Neural progenitor cell (in vitro differentiated cells): Measurements from ENCODE around the gene LPP. TPM values are rescaled to one million over a fixed set of nuclear protein-coding genes. Genes with fewer than 3 reads are reported as not detected.

Experiments
- DNase-seq: peaks from one replicate; pipeline ENCODE4 v3.0.0-alpha.2; 2016; ENCODE audit warnings: low spot score
- H2AFZ ChIP-seq: fragments of 200-600 bp; sonication (generic); replicated peaks from 2 replicates; pipeline ENCODE4 v1.6.1; 2016; ENCODE audit warnings: antibody characterized with exemption
- H3F3A ChIP-seq: fragments of 200-600 bp; sonication (generic); 2 replicates; pipeline ENCODE4 v1.6.1; 2016; ENCODE audit warnings: antibody characterized with exemption, low read depth
- H3K27ac ChIP-seq: fragments of 200-600 bp; sonication (generic); 2 replicates; pipeline ENCODE4 v1.5.1; 2016; ENCODE audit warnings: mild to moderate bottlenecking
- H3K27me3 ChIP-seq: fragments of 200-600 bp; sonication (generic); 2 replicates; pipeline ENCODE4 v1.6.1; 2016; ENCODE audit warnings: mild to moderate bottlenecking, moderate library complexity
- H3K36me3 ChIP-seq: fragments of 200-600 bp; sonication (generic); 2 replicates; pipeline ENCODE4 v1.5.1; 2016
- H3K4me1 ChIP-seq: fragments of 200-600 bp; sonication (generic); 2 replicates; pipeline ENCODE4 v1.6.1; 2016; ENCODE audit warnings: mixed run types
- H3K4me2 ChIP-seq: fragments of 200-600 bp; sonication (generic); 2 replicates; pipeline ENCODE4 v1.6.1; 2016
- H3K4me3 ChIP-seq: fragments of 200-600 bp; sonication (generic); 2 replicates; pipeline ENCODE4 v1.5.1; 2016
- H3K79me2 ChIP-seq: fragments of 200-600 bp; sonication (generic); 2 replicates; pipeline ENCODE4 v1.6.1; 2016; ENCODE audit warnings: low read depth
- H3K9ac ChIP-seq: fragments of 200-600 bp; sonication (generic); 2 replicates; pipeline ENCODE4 v1.6.1; 2016
- H3K9me3 ChIP-seq: fragments of 200-600 bp; sonication (generic); 2 replicates; pipeline ENCODE4 v1.5.1; 2016; ENCODE audit warnings: low read depth
- H4K20me1 ChIP-seq: fragments of 200-600 bp; sonication (generic); 2 replicates; pipeline ENCODE4 v1.6.1; 2016; ENCODE audit warnings: low read depth
- H3K27ac Mint-ChIP-seq: 3 replicates; pipeline ENCODE4 v1.8.0; 2021; ENCODE audit warnings: mixed read lengths
- H3K27me3 Mint-ChIP-seq: 2 replicates; pipeline ENCODE4 v1.8.0; 2022; ENCODE audit warnings: low read depth, mild to moderate bottlenecking, inconsistent platforms, moderate library complexity, mixed read lengths; ENCODE audit not compliant: insufficient read depth
- H3K36me3 Mint-ChIP-seq: 3 replicates; pipeline ENCODE4 v1.8.0; 2021; ENCODE audit warnings: mixed read lengths
- H3K4me1 Mint-ChIP-seq: 3 replicates; pipeline ENCODE4 v1.8.0; 2021; ENCODE audit warnings: mixed read lengths
- H3K4me3 Mint-ChIP-seq: 3 replicates; pipeline ENCODE4 v1.8.0; 2021; ENCODE audit warnings: mild to moderate bottlenecking, moderate library complexity, mixed read lengths
- H3K9me3 Mint-ChIP-seq: 3 replicates; pipeline ENCODE4 v1.8.0; 2020; ENCODE audit warnings: mixed read lengths
- CTCF ChIP-seq: fragments of 200-600 bp; sonication (generic); IDR thresholded peaks from 2 replicates; pipeline ENCODE4 v1.5.1; 2017; ENCODE audit warnings: antibody characterized with exemption, mild to moderate bottlenecking
- EZH2 ChIP-seq: fragments of 200-600 bp; sonication (generic); IDR thresholded peaks from 2 replicates; pipeline ENCODE4 v1.6.1; 2017; ENCODE audit warnings: antibody characterized with exemption, mild to moderate bottlenecking, moderate library complexity
- EZH2phosphoT487 ChIP-seq: fragments of 200-600 bp; sonication (generic); IDR thresholded peaks from 2 replicates; pipeline ENCODE4 v1.6.1; 2017; ENCODE audit warnings: antibody characterized with exemption
- total RNA-seq: library from RNA; depleted of rRNA; stranded (reverse); fragments of >200 nt; gene quantifications from 2 replicates; pipeline ENCODE4 v1.2.3, GENCODE V29; 2015; ENCODE audit warnings: low replicate concordance

LPP gene
- total RNA-seq, 1 donor from 2014 or later, result 18.9 TPM

- Histone ChIP-seq H3K27me3 (no peaks in the 10 kb centered on the region), H3K36me3 (no peaks in the 10 kb centered on the region), H3K4me1 (peaks cover 14% of the 10 kb centered on the region), H3K79me2 (no peaks in the 10 kb centered on the region), H2AFZ (no peak overlapping the region), H4K20me1 (no peaks in the 10 kb centered on the region), H3K4me3 (no peak overlapping the region), H3K4me2 (no peak overlapping the region), H3F3A (no peaks in the 10 kb centered on the region), H3K9ac (no peak overlapping the region), H3K9me3 (no peaks in the 10 kb centered on the region), H3K27ac (no peak overlapping the region)
- TF ChIP-seq CTCF (no peak), EZH2 (no peak), EZH2phosphoT487 (no peak)
- Mint-ChIP-seq H3K4me1 (peaks cover 4% of the 10 kb centered on the region), H3K27ac (no peak overlapping the region), H3K27me3 (no peaks in the 10 kb centered on the region), H3K4me3 (no peak overlapping the region), H3K9me3 (no peaks in the 10 kb centered on the region), H3K36me3 (no peaks in the 10 kb centered on the region)
- DNase-seq, result no peak
Observed at GRCh38 chr3:188660415-188660814, 506.5 kb downstream of the LPP start.

GRCh38 chr3:188661806-188662205 lies 507.8 kb downstream of the LPP start:
- DNase-seq, result no peak
- no peaks in the 10 kb centered on the region for H3K9me3 Mint-ChIP-seq
- H3K9me3 ChIP-seq, result no peaks in the 10 kb centered on the region
- no peaks in the 10 kb centered on the region for H3K36me3 ChIP-seq
- no peaks in the 10 kb centered on the region for H3K79me2 ChIP-seq
- H3K27ac Mint-ChIP-seq, result no peak overlapping the region
- no peaks in the 10 kb centered on the region for H4K20me1 ChIP-seq
- no peaks in the 10 kb centered on the region for H3K27me3 ChIP-seq
- no peaks in the 10 kb centered on the region for H3F3A ChIP-seq
- peaks cover 9% of the 10 kb centered on the region for H3K4me1 ChIP-seq
- no peak overlapping the region for H2AFZ ChIP-seq
- TF ChIP-seq EZH2 (no peak), CTCF (no peak), EZH2phosphoT487 (no peak)
- no peak overlapping the region for H3K4me3 Mint-ChIP-seq
- H3K4me3 ChIP-seq, result no peak overlapping the region
- H3K9ac ChIP-seq, result no peak overlapping the region
- no peak overlapping the region for H3K4me2 ChIP-seq
- peaks cover 4% of the 10 kb centered on the region for H3K4me1 Mint-ChIP-seq
- H3K36me3 Mint-ChIP-seq, result no peaks in the 10 kb centered on the region
- H3K27ac ChIP-seq, result no peak overlapping the region
- H3K27me3 Mint-ChIP-seq, result no peaks in the 10 kb centered on the region

- H3K4me3 Mint-ChIP-seq, result no peak overlapping the region
- H3K27me3 ChIP-seq, result no peaks in the 10 kb centered on the region
- H3F3A ChIP-seq, result no peaks in the 10 kb centered on the region
- H3K9me3 Mint-ChIP-seq, result no peaks in the 10 kb centered on the region
- no peak overlapping the region for H3K9ac ChIP-seq
- no peaks in the 10 kb centered on the region for H4K20me1 ChIP-seq
- no peaks in the 10 kb centered on the region for H3K9me3 ChIP-seq
- no peak for DNase-seq
- TF ChIP-seq EZH2 (no peak), CTCF (no peak), EZH2phosphoT487 (no peak)
- peaks cover 9% of the 10 kb centered on the region for H3K4me1 ChIP-seq
- no peak overlapping the region for H3K27ac Mint-ChIP-seq
- no peaks in the 10 kb centered on the region for H3K79me2 ChIP-seq
- no peaks in the 10 kb centered on the region for H3K27me3 Mint-ChIP-seq
- no peaks in the 10 kb centered on the region for H3K36me3 Mint-ChIP-seq
- H3K4me2 ChIP-seq, result no peak overlapping the region
- H3K4me3 ChIP-seq, result no peak overlapping the region
- no peak overlapping the region for H2AFZ ChIP-seq
- H3K27ac ChIP-seq, result no peak overlapping the region
- H3K4me1 Mint-ChIP-seq, result peaks cover 4% of the 10 kb centered on the region
- H3K36me3 ChIP-seq, result no peaks in the 10 kb centered on the region
Observed at GRCh38 chr3:188662214-188662613, 508.3 kb downstream of the LPP start.
